NCI-H187 treated with DMSO at 0.1 percent for 48 hours (cell line): ENCODE results near the gene MAP1LC3B.

ENCODE experiments used
- DNase-seq: peaks from one replicate; lab custom pipeline; 2025; lab: John Stamatoyannopoulos, UW

Gene MAP1LC3B

DNA sequence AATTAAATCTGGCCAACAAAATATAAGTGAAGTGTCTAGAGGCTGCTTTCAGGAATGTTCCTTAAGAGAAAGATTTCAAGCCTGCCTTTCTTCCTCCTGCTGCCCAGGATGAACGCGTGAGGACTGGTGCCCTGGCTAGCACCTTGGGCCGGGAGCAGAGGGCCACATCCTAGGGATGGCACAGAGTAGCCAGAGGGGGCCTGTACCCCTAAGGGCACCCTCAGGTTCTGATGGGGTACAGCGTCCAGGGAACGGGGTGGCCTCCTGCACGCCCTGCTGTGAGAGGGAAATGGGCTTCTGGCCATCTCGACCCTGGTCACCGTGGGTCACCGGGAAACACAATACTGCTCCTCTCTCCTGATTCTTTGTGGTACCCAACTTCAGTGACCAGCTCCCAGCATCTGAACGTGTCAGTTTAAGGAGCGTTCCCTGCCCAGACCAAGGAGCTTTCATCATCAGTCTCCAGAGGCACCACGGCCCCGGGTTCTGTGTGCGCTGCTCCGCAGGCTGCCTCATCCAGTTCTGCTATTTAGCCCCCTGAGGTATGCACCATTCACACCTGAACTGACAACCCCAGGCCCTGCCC lies 40.3 kb downstream of the MAP1LC3B start:
- DNase-seq: no peak

DNA sequence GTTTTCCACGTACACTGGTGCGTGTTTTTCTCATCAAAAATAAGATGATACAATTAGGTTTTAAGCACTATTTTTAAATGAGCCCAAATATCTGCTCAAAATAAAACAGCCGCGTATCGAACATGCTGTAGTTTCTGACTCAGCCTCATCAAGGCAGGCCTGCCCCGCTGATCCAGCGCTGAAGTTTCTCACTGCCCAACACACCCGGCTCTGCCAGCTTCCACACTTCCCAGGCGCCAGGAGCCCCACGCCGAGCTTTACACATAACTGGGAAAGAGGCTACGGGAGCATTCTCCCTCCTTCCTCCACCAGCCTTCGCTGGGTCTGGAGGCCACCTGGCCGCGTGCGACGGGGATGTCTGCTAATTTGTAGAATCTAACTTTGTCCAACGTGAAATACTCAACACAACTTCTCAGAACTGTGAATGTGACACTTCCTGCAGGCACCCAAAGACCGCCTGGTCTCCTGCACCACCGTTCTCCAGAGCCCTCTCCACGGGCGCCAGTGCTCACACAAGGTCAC lies 42.1 kb downstream of the MAP1LC3B start:
- no peak for DNase-seq

DNA sequence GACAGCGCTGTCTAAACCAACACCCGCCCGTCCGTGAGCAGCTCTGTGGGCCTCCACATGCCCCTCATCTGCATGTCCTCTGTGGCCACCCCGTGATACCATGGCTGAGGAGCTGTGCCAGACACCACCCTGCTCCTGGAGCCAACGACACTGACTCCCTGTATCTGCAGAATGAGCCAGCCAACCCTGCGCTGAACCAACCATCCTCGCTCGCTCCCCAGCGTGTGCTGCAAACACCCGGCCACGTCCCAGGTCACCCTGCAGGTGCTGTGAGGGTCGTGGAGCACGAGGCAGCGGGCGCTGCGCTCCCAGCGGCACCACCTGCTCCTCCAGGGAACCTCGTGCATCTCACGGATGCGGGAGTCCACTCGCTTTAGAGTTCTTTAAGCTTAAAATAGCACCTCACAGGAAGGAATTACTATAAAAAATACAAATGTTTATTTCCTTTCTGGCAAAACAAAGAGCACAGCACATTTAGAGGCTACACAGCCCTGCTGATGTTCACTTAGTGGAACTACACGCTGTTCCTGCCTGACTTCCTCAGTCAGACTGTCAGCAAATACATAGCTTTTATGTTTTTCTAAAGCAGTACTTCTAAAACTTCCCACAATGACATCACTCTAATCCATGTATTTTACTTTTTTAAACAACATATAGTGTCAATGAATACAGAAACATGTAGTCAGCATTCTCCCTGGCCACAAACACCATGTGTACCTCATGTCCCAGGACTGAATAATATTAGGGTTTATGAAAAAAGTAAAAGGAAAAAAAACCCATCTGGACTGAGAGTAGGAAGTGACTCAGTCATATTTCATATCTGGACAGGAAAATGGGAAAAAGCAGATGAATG lies 43.5 kb downstream of the MAP1LC3B start:
- no peak for DNase-seq

DNA sequence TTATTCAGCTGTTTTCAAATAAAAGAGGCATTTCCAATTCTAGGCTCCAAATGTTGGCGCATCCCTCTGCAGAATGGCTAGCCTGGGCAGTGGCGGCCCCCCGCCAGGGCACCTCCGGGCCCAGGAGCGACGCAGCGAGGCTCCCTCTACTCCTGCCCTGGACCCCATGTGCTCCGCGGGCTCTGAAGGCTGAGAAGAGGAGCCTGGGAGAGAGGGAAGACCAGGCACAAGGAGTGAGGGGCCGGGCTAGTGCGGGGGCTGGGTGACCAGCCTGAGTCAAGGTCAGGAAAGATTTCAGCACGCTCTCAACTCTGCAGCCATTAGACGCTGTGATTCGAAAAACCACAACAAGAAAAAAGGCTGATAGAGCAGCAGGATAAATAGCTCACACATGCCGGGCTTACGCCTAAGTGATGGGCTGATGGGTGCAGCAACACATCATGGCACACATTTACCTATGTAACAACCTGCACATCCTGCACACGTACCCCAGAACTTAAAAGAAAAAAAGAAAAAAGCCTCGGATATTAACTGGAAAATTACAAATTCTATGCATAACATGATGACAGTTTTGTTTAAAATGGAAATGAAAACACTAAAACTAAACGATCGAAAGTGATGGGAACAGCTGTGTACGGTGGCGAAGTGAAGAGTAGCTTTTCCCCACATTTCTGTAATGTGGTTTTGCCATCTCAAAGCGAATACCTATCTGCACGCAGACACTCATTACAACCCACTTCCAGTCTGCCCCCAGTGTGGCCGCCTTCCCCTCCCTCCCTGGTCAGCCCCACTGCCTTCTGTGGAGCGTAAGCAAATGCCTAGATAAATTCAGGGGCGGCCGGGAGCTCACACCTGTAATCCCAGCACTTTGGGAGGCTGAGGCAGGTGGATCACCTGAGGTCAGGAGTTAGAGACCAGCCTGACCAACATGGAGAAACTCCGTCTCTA lies 44.4 kb downstream of the MAP1LC3B start:
- DNase-seq: no peak

DNA sequence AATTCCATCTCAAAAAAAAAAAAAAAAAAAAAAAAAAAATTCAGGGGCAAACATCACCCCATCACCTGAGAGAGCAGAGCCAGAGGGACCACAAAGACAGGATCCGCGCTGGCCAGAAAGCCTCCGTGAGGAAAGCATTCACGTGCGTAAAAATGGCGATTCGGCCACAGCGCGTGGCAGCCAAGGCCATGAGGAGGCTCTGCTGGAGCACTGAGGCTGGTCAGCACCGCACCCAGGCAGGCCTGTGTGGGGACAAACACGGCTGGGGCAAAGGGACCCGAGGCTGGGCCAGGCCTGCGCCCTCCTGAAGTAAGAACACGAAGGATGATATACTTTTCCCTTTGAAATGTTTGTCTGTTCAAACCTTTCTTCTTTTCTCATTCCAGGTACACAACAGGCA lies 45.2 kb downstream of the MAP1LC3B start:
- DNase-seq: no peak

DNA sequence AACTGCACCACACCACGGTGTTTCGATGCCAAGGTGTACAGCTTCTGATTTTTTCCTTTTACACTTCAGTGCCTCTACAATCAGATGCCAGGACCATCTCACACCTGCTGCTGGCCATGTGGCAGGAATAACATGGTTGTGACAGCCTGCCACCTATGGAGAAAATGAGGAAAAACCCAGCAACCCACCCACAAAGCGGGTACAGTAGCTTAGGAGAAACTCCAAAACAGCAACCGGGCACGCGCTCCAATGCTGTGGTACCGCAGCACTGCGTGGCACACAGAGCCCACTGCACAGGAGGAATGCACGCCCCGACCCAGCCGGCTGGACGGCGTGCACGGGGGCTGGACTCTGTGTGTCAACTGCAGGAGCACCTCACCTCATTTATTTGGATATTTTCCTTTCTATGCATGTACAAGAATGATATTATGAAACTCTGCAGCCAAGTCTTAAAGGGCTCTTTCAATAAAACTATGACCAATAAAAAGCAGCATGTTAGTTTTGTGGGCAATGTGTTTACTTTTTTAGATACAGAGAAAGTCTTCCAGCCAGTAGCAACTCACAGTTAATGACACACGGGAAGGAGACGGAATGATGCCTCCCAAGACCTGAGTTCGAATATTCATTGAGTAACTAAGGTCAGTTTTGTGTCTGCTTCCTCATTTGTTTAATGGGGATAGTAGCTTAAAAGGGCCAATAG lies 45.9 kb downstream of the MAP1LC3B start:
- DNase-seq: no peak

DNA sequence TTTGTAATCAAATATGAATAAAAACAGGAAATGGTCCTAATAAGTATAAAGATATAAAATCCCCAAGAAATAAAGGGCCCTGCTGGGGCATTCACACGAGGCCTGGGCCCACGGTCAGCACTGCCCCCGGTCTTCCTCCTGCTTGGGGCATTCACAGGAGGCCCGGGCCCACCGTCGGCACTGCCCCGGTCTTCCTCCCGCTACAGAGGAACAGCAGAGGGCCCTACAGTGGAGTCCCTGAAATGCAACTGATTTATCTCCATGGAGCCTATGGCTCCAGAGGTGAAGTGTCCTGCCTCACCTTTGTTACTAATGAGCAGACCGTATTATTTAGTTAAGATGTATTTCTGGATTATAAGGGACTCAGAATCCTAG lies 46.5 kb downstream of the MAP1LC3B start:
- no peak for DNase-seq

DNA sequence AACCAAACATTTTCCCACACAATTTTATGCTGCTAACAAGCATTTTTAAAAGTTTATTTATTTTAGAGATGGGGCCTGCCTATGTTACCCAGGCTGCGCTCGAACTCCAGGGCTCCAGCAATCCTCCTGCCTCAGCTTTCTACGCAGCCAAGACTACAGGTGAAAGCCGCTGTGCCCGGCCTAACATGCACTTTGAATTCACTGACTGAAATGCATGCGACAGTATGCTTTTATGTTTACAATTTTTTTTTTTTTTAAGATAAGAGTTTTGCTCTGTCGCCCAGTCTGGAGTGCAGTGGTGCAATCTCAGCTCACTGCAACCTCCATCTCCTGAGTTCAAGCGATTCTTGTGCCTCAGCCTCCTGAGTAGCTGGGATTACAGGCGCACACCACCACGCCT lies 47.8 kb downstream of the MAP1LC3B start:
- DNase-seq: no peak

DNA sequence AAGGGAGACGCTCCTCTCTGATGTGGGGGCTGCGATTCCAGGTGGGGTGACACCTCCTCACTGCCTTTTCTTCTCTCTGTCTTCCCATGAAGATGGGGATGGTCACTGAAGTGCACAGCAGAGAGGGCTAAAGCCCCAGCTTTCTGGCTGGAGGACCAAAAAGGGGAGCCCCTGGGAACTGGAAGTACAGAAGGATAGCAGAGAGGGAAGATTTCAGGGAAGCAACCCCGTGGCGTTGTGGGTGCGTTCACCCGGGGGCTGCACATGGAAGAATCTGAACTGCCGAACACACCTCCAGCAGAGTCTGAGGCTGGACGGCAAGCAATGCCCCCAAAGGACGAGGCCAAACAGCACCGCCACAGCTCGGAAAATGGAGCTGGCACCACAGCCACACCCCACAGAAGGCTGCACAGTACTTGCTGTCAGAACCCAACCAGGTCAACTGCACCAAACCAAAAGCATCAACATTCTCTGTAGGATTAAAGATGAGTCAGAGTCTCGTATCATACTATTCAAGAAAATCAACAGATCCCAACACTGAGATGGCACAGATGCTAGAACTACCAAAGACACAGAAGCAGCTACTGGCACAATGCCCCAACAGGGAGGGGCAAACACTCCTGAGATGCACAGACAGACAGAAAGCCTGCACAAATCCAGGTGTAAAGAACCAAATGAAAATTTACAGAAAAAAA lies 49.9 kb downstream of the MAP1LC3B start:
- DNase-seq: no peak

DNA sequence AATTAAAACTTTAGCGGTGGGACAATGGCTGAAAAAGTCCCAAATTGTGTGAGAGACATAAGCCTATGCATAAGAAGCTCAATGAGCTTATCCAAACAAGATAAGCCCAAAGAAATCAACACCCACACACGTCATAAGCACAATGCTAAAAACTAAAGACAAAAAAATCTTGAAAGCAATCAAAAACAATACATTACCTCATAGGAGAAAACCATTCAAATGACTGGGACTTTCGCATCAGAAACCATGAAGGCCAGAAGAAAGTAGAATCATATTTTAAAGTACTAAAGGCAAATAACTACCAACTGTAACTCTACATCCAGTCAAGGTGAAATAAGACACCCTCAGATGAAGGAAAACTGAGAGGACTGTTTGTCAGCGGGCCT lies 50.4 kb downstream of the MAP1LC3B start:
- no peak for DNase-seq

DNA sequence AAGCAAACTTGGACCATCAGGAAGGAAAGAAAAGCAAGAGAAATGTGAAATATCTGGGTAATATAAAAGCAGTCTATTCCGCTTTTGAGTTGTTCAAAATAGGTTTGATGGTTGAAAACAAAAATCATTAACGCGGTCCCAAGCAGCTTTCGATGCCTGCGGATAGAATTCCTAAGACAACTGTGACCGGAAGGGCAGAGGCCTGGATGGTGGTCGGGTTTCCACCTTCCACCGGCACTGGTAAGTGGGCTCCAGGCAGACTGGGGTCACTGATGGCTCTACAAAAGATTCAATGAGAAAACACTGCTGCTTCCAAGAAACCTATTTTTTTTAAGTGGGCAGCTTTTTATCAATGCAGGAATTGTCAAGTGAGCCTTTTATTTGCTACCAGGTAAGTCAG lies 50.9 kb downstream of the MAP1LC3B start:
- DNase-seq: no peak

DNA sequence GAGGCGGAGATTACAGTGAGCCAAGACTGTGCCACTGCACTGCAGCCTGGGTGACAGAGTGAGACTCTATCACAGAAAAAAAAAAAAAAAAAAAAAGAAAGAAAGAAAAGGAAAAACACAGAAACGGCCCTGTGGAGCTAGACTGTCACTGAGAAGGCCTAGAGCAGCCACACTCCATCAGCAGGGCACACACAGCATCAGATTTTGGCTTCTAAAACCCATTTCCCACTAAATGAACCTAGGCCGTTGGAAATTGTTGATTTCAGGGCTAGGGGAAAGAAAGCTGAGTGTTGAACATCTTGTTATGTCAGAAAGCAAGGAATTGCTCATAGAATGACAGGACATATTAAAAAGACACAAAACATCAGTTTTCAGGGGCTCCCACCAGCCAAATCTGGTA lies 51.8 kb downstream of the MAP1LC3B start:
- DNase-seq: no peak

DNA sequence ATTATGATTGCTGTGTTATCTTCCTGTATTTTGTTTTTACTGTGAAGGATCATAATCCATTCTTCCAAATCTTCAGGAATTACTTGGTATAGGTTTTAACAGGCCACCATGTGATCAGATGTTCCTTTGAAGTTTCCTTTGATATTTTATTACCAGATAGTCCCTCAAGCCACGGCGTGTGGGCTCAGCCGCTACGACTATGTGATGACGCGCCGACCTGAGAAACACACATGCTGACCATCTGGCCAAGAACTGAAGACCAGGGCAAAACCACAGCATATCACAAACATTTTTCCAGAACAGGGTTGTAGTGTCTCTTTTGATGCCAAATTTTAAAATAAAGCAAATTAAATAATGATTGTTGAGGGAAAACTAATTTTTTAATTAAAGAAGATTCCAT lies 53.4 kb downstream of the MAP1LC3B start:
- no peak for DNase-seq

DNA sequence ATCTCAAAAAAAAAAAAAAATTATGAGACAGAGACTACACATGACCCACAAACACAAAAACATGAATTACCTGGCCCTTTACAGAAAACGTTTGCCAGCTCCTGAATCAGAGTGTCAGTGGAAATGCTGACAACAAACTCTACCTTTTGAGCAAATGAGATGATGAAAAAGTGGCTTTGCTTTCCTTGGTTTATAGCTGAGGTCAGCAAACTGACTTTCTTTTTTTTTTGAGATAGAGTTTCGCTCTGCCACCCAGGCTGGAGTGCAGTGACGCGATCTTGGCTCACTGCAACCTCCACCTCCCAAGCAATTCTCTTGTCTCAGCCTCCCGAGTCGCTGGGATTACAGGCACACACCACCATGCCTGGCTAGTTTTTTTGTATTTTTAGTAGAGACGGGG lies 54.3 kb downstream of the MAP1LC3B start:
- no peak for DNase-seq

DNA sequence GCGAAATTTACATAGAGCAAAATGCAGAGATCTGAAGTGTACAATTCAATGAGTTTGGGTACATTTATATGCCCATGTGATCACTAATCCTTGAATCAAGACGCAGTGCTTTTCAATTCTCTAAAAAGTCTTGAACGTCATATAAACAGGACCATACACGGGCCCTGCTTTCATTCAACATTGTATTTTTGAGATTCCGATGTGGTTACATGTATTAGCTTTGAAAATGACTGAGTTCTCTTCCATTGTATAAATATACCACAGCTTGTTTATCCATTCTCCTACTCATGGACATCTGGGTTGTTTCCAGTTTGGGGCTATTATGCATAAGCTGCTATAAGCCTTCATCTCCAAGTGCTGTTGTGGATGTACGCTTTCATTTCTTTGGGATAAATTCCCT lies 55.2 kb downstream of the MAP1LC3B start:
- DNase-seq: no peak

DNA sequence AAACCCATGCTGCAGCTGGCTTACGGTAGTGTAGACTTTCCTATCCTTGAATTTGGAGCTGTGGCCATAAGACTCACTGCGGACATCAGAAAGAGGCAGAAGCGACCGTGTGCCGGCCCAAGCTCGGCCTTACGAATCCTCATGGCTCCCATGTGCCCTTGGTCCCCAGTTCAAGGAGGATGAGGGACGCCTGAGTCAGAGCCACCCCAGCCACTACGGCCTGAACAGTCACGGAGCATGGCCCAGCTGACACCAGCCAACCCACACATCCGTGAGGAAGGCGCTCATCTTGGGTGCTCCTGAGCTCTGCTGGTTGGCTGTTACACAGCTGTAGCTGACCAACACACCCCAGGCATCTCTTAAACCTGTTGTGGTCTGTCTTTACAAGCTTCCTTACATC lies 56.7 kb downstream of the MAP1LC3B start:
- no peak for DNase-seq

DNA sequence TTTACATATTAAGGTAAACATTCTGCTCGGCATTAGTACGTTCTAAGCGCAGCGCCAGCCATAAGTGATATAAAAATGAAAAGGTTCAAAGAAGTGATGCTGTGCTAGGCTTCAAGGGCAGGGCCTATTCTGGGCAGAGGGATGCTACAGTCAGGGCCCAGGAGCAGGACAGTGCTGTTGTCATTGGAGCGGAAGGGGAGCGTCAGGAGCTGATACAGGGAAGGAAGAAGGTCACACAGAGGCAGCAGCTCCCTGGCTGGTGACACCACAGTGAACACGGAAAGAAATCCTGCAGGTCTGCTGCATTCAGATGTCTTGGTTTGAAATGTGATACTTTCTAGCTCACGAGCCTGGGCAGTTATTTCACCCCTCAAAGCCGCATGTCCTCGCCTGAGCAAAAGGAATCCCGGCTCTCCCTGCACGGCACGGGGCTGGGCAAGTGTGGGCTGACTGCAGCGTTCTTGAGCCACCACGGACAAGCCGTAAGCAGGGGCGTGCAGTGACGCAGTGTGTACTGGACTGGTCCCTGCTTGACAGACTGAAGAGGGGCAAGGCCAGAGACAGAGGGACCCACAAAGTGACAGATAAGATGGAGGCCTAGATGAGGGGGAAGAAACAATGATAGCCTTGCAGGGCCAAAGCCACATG lies 59.6 kb downstream of the MAP1LC3B start:
- no peak for DNase-seq

DNA sequence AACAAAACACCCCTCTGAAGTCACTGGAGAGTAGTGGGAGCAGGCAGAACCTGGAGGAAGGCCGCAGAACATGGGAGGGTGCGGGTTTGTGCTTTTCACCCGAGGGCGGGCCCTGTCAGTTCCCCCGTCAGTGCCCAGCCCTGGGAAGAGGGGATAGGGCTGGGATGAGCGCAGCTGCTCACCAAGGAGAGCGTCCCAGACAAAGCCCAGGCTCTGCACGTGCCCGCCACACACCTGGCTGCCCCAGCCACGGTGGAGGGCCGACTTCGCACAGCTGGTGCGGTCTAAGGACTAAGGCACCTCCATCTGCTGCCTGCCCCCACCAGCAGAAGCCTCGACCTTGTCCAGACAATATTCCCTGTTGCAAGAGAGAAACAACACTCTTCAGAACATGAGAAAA lies 61.2 kb downstream of the MAP1LC3B start:
- no peak for DNase-seq
